COLO829 (cell line): ENCODE data around the gene HNRNPA2B1.

Source experiments
- DNase-seq: peaks from one replicate; pipeline ENCODE4 v3.0.0; 2012; ENCODE audit warnings: low spot score

HNRNPA2B1 gene

GRCh38 chr7:26144184-26145080, 56.1 kb downstream of the HNRNPA2B1 start:
- no peak for DNase-seq

GRCh38 chr7:26143298-26144048, 57.1 kb downstream of the HNRNPA2B1 start:
- no peak for DNase-seq

DNA sequence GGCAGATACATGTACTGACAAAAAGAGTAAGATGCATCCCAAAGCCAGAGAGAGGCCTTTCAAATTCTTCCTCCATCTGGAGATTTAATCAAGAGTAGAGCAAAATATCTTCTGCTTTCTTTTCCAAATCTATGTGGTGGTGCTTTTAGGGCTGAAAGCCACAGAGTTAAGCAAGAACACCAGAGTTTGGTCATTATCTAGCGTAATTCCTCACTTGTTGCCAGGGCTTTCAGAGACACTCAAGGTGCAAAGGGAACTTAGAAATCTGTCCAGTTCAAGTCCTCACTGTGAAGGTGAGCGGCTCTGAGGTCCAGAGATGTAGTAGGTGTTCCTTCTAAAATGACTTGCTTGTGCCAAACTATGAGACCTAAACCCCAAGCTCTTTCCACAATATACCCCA, 59.5 kb downstream of the HNRNPA2B1 start:
- DNase-seq: no peak

DNA sequence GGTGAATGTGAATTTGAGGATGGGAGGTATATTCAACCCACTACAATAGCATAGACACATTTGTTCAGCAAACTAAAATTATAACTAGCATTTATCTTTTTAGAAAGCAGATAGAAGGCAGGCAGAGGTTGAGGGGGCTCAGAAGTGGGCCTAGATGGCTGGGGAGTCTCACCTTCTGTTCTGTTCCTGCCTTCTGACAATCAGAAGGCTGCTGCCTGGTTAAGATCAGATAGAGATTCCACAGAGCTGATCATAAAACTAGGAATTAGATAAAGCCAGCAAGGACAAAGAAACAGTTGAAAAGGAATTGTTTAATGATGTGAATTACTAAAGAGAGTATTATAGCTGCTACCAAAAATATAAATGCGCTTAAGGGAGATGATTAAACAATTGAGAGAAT, 60.2 kb downstream of the HNRNPA2B1 start:
- DNase-seq: no peak
